Loucy (cell line): ENCODE data around the gene SLC28A1.

ENCODE experiments used
- H2AFZ ChIP-seq: fragments of 200-600 bp; sonication (generic); 2 replicates; pipeline ENCODE4 v1.6.0; 2016; ENCODE audit warnings: antibody characterized with exemption, mild to moderate bottlenecking, low read length, moderate library complexity
- H3F3A ChIP-seq: fragments of 200-600 bp; 2 replicates; pipeline ENCODE4 v1.6.0; 2016; ENCODE audit warnings: antibody characterized with exemption, low read depth, mild to moderate bottlenecking
- H3K27me3 ChIP-seq: fragments of 200-600 bp; sonication (generic); 2 replicates; pipeline ENCODE4 v1.6.1; 2014; ENCODE audit warnings: low read length, mild to moderate bottlenecking; ENCODE audit not compliant: insufficient read depth, poor library complexity, severe bottlenecking
- H3K36me3 ChIP-seq: fragments of 200-600 bp; sonication (generic); 2 replicates; pipeline ENCODE4 v1.6.1; 2016; ENCODE audit warnings: low read length; ENCODE audit not compliant: insufficient read depth
- H3K4me1 ChIP-seq: fragments of 200-600 bp; sonication (generic); 2 replicates; pipeline ENCODE4 v1.5.1; 2014; ENCODE audit warnings: low read length, mild to moderate bottlenecking; ENCODE audit not compliant: insufficient read depth, poor library complexity, severe bottlenecking
- H3K4me2 ChIP-seq: fragments of 200-600 bp; sonication (generic); 2 replicates; pipeline ENCODE4 v1.6.0; 2014; ENCODE audit warnings: antibody characterized with exemption, low read length, low read depth, mild to moderate bottlenecking; ENCODE audit not compliant: poor library complexity, severe bottlenecking
- H3K4me3 ChIP-seq: fragments of 200-600 bp; sonication (generic); 2 replicates; pipeline ENCODE4 v1.5.1; 2014; ENCODE audit warnings: low read length, mild to moderate bottlenecking, mixed read lengths; ENCODE audit not compliant: poor library complexity, severe bottlenecking
- H3K79me2 ChIP-seq: fragments of 200-600 bp; sonication (generic); 2 replicates; pipeline ENCODE4 v1.6.1; 2014; ENCODE audit warnings: low read length; ENCODE audit not compliant: insufficient read depth
- H3K9ac ChIP-seq: fragments of 200-600 bp; sonication (generic); 2 replicates; pipeline ENCODE4 v1.6.0; 2014; ENCODE audit warnings: mild to moderate bottlenecking, low read depth, low read length, moderate library complexity; ENCODE audit not compliant: poor library complexity, severe bottlenecking
- H3K9me2 ChIP-seq: fragments of 200-600 bp; sonication (generic); replicated peaks from 2 replicates; pipeline ENCODE4 v1.6.1; 2016; ENCODE audit warnings: low read depth, low read length, mixed read lengths
- H3K9me3 ChIP-seq: fragments of 200-600 bp; sonication (generic); 2 replicates; pipeline ENCODE4 v1.6.1; 2014; ENCODE audit warnings: mild to moderate bottlenecking, antibody characterized with exemption, low read length, low read depth; ENCODE audit not compliant: insufficient read depth
- H4K20me1 ChIP-seq: fragments of 200-600 bp; sonication (generic); 2 replicates; pipeline ENCODE4 v1.6.0; 2014; ENCODE audit warnings: antibody characterized with exemption, low read length, mild to moderate bottlenecking; ENCODE audit not compliant: insufficient read depth, poor library complexity, severe bottlenecking
- CTCF ChIP-seq: fragments of 200-600 bp; sonication (generic); conservative IDR thresholded peaks from 2 replicates; pipeline ENCODE4 v1.5.1; 2014; ENCODE audit warnings: mild to moderate bottlenecking, antibody characterized with exemption, low read length
- EZH2phosphoT487 ChIP-seq: fragments of 200-600 bp; IDR thresholded peaks from 2 replicates; pipeline ENCODE4 v1.6.1; 2018; ENCODE audit warnings: antibody characterized with exemption, mild to moderate bottlenecking, moderate library complexity, borderline replicate concordance

SLC28A1 gene

GRCh38 chr15:84962955-84963354 lies 78.5 kb downstream of the SLC28A1 start:
- Histone ChIP-seq H3K9me2 (no peaks in the 10 kb centered on the region), H3K79me2 (no peaks in the 10 kb centered on the region), H3K4me2 (no peak overlapping the region), H3K9me3 (no peaks in the 10 kb centered on the region), H3K9ac (no peak overlapping the region), H3K36me3 (no peaks in the 10 kb centered on the region), H4K20me1 (no peaks in the 10 kb centered on the region), H3K4me1 (peaks cover 6% of the 10 kb centered on the region), H3F3A (no peaks in the 10 kb centered on the region), H2AFZ (no peak overlapping the region), H3K27me3 (no peaks in the 10 kb centered on the region), H3K4me3 (no peak overlapping the region)
- TF ChIP-seq EZH2phosphoT487, result no peak
- no peak for TF ChIP-seq CTCF

GRCh38 chr15:84967380-84967779 lies 82.9 kb downstream of the SLC28A1 start:
- H3K4me2 ChIP-seq, result no peak overlapping the region

GRCh38 chr15:84968301-84968700 lies 83.8 kb downstream of the SLC28A1 start:
- TF ChIP-seq EZH2phosphoT487 (no peak), CTCF (no peak)
- no peak overlapping the region for H2AFZ ChIP-seq
- no peak overlapping the region for H3K9ac ChIP-seq
- no peaks in the 10 kb centered on the region for H3K9me2 ChIP-seq
- no peak overlapping the region for H3K4me2 ChIP-seq
- no peaks in the 10 kb centered on the region for H3K4me1 ChIP-seq
- H3K36me3 ChIP-seq, result no peaks in the 10 kb centered on the region
- no peaks in the 10 kb centered on the region for H3K27me3 ChIP-seq
- H3K4me3 ChIP-seq, result no peak overlapping the region
- no peaks in the 10 kb centered on the region for H3F3A ChIP-seq
- no peaks in the 10 kb centered on the region for H3K9me3 ChIP-seq
- H4K20me1 ChIP-seq, result no peaks in the 10 kb centered on the region
- no peaks in the 10 kb centered on the region for H3K79me2 ChIP-seq

More at GRCh38 chr15:84967380-84967779, 82.9 kb downstream of the SLC28A1 start:
- H3K36me3 ChIP-seq, result no peaks in the 10 kb centered on the region
- H3K4me3 ChIP-seq, result no peak overlapping the region
- no peaks in the 10 kb centered on the region for H3K27me3 ChIP-seq
- no peaks in the 10 kb centered on the region for H3K79me2 ChIP-seq
- H4K20me1 ChIP-seq, result no peaks in the 10 kb centered on the region
- no peaks in the 10 kb centered on the region for H3K9me3 ChIP-seq
- H3K9me2 ChIP-seq, result no peaks in the 10 kb centered on the region
- H3F3A ChIP-seq, result no peaks in the 10 kb centered on the region
- H3K4me1 ChIP-seq, result no peaks in the 10 kb centered on the region
- no peak overlapping the region for H3K9ac ChIP-seq
- TF ChIP-seq CTCF, result no peak
- TF ChIP-seq EZH2phosphoT487, result no peak
- H2AFZ ChIP-seq, result no peak overlapping the region
